Activated CD4-positive, alpha-beta T cell treated with anti-CD3 and anti-CD28 coated beads, Interleukin-2, amount 50 U/mL, for 4 hours (primary cell): Measurements from ENCODE around the gene NRXN3.

ENCODE experiments used
- DNase-seq, 2 experiments: peaks; one replicate each; pipeline ENCODE4 v3.0.0-alpha.2; 2020

Gene NRXN3

DNA sequence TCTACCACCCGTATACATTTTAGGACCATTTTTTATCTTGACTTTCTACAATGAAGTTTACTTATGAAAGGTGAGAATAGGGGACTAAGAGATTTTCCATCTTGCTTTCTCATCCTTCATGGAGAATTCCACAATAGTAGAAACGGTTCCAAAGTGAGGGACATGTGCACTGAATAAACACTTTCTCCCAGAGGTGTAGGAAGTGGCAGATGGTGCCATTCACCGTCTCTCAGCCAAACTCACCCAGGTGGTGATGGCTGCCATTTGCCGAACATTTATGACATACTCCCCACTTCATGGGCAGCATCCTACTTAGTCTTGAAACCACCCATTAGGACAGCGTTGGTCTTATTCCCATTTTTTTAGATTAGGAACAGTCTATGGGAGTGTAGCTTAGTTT, 1500.6 kb downstream of the NRXN3 start:
- DNase-seq = no peak

DNA sequence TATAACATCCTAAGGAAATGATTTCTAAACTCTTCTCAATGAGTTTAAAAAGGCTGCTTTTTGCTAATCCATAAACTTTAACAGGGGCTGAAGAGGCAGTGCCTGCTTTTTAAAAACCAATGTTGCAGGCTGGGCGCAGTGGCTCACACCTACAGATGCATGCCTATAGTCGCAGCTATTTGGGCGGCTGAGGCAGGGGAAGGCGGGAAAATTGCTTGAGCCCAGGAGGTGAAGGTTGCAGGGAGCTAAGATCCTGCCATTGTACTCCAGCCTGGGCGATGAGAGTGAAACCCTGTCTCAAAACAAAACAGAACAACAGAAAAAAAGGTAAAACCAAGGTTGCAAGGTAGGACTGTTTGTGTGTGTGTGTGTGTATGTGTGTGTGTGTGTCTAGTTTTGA, 1509.9 kb downstream of the NRXN3 start:
- DNase-seq = no peak

DNA sequence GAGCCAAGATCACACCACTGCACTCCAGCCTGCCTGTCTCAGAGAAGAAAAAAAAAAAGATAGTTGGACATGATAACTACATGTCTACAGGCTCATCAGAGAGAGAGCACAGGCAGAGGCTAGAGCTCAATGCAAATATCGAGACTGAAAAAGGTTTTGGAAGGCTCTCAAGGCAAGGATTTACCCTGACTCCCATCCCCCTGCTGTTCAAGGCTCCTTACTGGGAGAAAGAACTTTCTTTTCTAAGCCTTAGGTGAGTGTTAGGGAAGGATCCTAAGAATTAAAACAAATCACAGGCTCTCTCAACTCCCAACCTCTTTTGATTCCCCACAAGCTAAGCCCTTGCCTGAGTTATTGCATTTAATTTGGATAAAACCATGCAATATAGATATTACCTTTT, 1516.0 kb downstream of the NRXN3 start:
- DNase-seq = no peak

DNA sequence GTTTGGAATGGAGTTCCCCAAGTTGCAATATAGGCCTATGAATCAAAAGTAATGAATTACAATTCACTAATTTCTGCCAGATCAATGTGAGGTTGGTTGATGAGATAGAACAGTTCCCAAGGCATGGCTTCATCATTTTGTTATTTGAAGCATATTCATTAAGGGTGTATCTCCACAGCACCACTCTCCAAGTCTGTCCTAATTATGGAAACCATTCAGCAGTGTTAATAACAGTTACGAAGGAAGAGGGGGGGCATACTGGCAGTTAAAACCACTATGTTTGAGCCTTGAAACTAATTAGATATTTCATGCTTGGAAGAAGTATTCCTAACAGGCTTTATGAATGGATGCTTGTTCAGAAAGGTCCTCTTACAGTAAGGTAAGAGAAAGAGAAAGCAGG, 1520.8 kb downstream of the NRXN3 start:
- DNase-seq = no peak

DNA sequence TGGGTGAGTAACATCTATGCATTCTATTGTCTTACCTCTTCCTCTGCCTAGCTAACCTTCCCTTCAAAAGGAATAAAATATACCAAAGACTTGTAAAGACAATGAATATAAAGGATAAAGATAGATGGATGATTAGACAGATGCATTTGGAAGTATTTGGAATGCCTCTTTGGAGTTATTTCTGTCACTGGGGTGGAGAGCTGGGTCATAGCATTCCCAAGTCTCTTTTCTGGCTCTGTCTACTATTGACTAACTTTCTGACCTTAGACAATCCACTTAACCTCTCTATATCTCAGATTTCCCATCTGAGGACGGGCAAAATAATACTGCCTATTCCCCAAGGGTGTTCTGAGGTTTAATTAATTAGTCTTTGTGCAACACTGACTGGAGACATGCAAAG, 1523.8 kb downstream of the NRXN3 start:
- no peak for DNase-seq

DNA sequence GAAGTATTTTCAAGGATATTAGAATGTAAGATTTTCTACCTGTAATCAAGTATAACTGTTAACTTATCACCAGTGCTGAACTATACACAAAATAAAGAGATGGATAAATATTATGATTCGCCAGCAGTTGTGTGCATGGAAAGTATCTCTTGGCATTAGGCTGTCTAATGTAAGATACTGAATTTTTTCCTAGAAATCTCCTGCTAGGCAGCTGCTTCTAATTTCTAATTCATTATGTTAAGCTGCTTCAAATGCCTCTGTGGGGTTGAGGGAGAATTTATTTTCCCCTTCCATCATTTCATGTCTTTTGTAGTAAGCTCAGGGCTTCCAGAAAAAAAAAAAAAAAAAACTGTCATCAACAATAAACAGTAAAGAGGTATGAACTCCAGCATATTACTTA, 1525.1 kb downstream of the NRXN3 start:
- no peak for DNase-seq

DNA sequence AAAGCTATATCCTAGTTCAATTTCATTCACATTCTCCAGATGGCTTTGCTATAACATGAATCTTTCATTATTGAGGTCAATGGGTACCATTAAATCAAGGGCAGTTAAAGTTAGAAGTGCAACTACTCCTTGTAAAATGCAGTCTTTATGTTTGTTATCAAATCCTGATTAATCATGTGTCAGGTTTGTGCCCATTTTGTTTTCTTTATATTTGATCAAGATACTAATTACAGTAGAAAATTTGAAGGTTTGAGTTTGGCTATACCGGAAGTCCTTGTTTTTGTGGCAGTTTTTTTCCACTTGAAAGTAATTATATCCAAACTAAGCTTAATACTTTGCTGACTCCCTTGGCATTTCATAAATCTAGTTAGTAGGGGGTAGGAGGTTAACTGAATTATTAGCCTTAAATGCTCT, 1528.1 kb downstream of the NRXN3 start:
- DNase-seq = no peak

DNA sequence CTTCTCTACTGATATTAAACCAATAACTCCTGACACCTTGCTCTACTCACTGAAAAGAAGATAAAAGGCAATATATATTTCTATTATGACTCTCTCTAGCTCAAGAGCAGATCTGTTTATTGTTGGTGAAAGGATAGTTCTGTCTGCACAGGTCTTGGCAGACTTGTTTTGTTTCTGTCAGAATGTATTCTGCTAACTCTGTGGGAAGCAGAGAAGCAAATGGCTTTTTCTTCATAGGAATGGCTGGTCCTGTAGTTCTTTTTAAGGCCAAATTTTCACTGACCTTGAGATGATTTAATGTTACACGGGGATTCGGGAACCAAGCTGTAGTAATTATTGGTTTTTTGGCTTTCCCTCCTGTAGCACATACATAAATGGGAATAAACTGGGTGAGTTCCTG, 1529.0 kb downstream of the NRXN3 start:
- no peak for DNase-seq

DNA sequence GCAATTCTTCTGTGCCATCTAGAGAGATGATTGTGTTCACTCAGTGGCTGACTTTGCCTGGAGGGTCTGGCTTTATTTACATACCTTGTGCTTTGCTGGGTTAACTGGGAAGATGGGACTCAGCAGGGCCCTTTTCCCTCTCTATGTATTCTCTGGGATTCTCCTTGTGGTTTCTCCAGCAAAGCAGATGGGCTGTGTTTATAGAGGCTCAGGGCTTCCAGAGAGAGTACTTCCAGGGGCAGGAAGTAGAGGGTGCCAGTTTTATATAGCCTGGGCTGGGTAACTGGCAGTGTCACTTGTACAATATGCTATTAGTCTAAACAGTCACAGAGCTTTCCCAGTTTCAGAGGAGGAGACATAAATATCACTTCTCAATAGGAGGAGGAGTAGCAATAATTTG, 1531.2 kb downstream of the NRXN3 start:
- no peak for DNase-seq

DNA sequence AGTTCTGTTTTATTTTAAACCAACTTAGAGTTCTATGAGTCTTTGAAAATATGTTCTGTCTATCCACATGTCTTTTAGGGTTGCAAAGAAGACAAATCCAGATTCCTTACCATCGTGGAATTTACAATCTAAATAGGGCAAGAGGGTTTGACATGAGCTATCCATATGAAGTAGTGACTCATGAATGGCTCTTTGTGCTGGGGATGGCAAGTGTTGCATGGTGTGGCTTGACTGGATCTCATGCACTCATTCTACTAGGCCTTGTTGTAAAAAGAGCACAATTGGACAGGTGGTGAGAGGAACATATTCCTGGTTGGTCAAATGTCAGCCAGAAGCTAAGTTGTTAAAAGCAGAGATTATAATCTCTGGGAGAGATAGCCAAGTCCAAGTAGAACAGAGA, 1532.0 kb downstream of the NRXN3 start:
- no peak for DNase-seq

DNA sequence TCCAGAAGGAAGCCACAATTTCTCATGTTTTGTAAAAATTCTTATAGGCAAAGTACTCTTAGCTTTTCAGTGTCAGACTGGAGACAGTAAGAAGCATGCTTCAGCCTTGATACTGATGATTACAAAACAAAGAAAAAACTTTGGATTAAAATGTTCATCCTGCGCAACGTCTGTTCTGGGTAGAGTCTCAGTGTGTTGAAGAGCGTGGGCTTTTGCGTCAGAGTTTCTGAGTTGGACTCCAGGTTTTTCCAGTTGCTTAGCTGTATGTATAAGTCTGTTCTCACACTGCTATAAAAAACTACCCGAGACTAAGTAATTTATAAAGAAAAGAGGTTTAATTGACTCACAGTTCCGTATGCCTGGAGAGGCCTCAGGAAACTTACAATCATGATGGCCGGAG, 1533.0 kb downstream of the NRXN3 start:
- DNase-seq = no peak

DNA sequence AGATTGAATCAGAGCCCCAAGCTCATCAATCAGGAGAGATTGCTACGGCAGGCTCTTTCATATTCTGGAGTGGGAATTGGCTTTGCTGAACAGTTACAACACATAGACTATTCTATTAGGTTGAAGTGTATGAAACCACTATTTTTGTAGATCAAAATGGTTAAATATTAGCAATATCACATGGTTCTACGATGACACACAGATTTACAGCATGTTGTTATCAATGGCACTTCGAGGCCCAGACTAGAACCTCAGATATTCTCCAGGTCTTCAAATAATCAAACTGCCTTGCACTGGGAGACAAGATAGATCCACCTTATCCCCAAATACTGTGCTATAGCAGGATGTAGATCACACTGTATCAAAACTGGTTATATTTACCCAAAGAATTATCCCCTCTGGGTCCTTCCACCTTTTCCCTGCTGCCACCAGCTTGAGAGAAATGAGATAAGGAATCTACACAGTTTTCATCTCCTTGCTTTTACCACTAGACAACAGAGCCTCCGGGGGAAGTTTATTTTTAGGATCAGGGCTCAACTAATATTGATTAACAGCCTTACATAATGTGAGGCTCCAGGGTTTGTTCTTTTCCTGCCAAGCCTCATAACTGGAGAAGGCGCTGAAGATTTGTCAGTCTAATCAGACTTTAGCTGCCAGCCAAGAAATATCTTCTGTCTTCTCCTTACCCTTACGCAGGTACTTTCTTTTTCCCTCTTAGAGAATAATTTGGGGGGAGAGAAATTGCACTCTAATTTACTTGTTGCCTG, 1534.1 kb downstream of the NRXN3 start:
- no peak for DNase-seq

DNA sequence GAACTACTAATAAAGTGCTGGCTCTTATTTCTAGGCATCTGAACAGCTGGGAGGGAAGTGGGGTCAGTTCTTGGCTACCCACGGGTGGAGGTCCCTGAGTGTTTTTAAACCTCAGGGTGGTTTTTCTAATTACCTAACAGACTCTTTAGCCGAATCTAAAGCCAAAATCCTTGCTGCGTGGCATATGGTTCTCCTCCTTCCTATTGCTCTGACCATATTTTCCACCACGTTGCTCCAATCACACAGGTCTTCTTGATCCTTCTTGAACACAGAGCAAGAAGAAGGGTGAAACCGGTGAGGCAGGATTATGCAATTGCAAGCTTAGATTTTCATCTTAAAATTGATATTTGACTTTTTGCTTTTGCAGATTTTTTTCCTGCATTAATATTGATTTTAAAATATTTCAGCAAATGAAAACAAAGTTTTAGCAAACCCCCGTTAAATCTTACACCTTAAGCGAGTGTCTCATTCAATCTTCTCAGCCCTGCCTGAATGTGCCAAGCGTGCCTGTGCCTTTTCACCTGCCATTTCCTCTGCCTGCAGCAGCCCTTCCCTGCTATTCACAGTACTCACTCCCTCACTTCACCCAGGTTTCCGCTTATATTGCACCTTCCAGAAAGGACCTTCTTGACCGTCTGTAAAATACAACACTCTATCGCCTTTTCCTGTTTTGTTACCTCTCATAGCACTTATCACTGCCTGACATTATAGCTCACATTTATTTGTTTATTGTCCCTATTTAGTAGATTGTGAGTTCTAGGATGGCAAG, 1535.1 kb downstream of the NRXN3 start:
- no peak for DNase-seq

DNA sequence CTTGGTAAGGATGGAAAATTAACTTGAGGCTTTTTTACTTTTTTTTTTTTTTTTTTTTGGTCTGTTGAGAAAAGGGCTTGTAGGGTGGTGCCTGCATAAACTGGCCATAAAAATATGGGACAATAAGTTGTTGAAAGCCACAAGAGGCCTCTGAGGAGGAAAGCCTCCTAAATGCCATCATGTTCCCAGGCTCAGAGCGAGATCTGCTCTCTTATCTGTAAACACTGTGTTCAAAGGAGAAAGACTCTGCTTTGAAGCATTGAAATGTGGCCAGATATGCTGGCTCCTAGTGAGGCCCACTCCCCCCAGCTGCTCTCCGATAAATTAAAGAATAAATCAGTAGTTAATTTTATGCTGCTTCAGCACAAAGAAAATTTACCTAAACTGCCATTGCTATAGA, 1536.2 kb downstream of the NRXN3 start:
- no peak for DNase-seq

DNA sequence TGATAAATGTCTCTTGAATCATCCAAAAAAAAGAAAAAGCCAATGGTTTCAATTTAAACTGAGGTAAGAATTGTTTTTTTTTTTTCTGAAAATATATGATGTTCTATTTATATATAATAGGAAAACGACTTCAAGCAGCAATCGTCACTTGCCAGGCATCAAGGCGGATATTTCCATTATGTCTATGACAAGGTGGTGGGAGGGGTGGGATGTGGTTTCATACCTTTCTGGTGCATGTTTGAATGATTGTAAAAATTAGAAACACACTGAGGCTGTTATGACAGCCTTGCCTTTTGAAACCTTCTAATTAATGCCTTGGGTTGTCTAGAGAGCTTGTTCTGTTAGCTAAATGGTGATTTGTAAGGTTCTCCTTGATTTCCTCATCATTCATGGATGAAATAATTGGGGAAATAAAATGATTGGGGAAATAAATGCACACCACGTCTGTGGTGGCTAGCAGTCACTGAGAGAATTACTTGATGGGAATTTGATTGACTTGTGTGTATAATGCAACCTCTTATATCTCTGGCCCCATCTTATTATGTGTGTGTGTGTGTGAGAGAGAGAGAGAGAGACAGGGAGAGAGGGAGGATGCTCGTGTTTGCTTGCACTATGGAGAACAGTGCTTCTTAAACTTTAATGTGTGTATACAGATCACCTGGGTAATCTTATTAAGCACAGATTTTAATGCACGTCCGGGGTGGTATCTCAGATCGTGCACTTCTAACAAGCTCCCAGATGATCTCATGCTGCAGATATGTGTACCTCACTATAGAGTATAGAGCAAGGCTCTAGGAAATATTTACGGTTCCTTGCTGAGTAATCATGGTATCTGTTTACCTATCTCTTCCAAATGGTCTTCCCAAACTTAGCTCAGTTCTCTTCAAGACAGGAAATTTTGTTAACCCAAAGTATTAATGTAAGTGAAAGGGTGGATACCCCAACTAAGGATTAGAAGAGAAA, 1538.5 kb downstream of the NRXN3 start:
- no peak for DNase-seq

DNA sequence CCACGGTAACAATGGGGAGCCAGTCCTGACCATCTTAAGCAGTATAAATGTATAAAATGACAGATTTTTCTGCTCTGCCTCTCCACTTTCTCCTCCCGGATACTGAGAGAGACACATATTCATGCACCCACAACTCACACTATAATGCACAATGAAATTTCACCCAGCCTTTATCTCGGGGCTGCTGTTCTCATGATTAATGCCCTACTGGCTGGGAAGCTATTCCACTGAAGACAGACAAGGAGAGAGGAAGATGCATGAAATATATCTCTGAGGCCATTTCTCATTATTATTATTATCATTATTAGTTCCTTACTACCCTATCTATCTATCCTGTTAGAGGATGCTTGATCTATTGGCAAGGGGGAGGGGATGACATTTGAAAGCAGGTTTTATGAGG, 1539.4 kb downstream of the NRXN3 start:
- no peak for DNase-seq

DNA sequence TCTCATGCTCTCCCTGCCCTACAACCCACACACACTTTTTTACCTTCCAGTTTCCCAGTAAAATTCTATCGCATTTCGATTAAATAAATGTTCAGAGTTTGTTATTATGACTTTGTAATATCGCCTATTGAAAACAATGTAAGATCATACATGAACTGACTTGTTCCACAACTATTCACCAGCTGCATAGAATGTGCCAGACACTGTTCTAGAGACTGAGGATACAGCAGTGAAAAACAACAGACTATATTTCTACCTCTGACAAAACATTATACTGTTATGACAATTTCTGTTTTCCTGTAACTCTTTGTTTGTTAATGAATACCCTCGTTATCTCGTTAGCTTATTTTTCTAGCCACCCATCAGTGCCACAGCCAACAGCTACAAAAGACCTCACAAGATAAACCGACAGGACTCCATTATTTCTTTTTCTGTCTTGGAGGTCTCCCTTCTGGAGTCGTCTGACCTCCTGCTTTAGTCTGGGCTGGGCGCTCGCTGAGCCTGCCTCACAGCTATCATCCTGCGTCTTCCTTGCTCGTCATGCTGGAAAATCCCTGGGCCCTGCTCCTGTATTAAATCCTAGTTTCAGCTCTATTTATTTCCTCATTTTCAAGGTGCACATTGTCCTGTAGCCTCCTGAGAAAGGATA, 1542.3 kb downstream of the NRXN3 start:
- DNase-seq = no peak

DNA sequence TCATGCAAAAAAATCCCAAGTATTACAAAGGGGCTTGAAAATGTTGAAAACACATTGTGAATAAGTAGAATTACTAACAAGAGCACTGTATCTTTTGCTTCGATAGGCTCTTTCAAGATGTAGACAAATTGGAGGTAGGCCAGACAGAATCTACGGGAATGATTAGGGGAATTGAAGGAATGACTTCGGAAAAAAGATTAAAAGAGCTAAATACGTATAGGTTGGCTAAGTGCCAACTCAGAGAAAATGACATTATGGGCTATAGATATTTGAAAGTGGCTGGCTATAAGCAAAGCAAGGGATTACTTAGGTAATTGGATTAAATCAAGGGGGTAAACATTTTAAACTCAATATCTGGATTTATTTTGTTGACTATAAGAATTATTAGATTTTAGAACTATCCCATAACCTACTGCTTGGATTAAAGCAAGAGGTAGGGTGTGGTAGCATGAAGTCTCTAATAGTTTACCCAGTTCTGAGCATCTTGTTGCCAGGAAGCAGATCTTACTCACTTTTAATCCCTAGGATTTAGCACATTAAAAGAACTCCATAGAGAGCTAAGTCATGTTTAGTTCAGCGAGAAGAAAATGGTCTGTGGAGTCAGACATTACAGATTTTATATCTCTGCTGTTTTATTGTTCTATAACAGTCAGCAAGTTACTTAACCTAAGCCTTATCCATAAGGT, 1551.4 kb downstream of the NRXN3 start:
- no peak for DNase-seq

DNA sequence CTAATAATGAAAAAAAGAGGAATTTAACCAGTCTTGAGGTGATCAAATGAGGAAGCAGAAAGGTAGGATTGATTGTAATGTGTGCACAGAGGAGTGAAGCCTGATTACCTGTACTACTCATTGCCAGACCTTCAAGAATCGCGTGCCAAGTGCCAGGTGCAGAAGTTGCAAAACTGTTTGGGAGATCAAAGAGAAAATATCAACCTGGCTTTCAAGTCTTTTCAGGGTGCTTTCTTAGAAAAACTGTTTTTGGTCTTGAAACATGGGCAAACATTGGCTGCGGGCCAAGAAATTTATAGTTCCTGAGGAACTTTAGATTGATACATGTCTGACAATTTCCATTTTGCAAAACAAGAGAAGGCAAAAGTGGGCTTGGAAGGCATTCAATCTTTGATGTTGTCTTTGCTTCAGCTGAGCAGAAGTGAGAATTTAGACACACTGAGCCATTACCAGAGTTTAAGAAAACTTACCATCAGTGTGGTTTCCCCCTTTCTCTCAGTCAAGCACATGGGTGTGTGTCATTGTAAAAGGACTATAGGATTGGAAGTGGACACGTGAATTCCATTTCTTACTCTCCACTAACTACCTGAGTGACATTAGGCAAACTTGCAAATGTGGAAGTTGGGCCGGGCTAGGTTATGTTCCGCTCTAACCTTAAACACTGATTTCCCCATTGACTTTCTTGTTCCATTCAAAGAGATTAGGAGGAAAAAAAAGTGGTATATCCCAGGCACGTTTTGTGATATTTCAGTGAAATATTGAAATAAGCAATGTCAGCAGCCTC, 1555.0 kb downstream of the NRXN3 start:
- DNase-seq = no peak

DNA sequence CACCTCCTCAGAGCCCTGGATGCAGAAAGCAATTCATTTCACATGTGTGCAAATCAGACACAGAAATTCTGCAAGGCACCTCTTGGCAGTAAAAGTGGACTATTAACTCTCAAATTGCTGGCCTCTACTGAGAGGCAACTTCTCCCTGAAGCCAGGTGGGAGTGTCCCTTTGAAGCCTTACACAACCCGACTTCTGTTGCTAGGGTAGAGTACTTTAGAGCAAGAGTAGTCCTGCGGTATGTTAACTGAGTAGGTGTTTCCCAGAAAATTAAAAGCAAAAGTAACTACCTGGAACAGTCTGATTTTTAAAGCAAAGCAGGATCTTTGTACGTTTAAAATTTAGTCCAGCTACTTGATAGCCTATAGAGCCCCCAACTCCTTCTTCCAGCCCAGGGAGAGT, 1557.7 kb downstream of the NRXN3 start:
- no peak for DNase-seq

DNA sequence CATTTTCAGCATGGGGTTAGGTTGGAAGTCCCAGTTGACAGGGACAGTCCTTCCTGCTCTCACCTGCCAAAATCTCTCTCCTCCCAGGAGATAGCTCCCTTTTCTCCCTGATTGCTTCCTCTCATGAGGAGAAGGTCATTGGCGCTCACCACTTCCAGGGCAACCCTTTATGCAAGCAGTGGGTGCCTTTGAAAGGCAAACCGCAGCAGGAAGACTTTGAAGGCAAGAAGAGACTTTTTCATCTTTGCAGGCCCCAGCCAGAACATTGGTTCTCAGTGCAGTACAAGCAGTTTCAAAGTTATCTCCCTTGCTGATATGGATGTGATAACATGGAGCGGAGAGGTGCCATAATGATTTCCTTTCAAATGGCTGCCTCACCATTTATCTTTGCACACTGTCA, 1558.2 kb downstream of the NRXN3 start:
- no peak for DNase-seq
